DMS 273 (cell line): ENCODE results near the gene TNFRSF1B.
"Not testable (repeated sequence)": the region's sequence is repeated elsewhere in the genome, so short reads cannot be mapped to it uniquely, and the experiment has no call there.

Experiments used
- DNase-seq: peaks from one replicate; lab custom pipeline; 2025; ENCODE audit not compliant: unreplicated experiment; lab: John Stamatoyannopoulos, UW

TNFRSF1B gene

DNA sequence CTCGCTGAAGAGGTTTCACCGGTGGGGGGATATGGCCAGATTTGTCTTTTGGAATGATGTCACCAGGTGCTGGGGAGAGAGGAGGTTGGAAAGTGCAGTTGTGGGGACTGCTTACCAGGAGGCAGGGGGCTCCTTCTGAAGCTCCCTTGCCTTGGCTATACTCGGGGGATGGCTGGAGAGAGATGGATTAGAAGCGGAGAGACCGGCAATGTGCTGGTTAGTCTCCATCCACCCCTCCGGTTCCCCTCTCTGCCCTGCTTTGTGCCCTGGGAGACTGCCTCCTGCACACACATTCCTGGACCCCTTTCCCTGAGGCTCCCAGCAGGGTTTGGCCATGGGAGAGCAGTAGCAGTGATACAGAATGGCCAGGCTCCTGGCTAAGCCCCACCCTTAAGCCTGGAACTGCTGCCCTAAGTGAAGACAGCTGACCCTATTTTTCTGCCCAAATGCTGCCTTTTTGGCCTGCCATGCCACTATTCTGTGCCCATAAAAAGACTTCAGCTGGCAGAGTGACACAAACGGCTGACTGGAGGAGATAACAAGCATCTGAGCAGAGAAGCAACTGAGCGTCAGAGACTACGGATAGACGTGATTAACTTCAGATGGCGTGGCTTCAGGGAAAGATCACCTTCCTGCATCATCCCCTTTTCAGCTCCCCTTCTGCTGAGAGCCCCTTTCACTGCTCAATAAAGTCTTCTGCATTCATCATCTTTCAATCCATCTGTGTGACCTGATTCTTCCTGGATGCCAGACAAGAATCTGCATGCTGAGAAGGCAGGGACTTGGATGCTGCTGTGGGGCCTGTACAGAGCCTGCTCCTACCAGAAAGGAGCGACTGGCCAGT lies 48.5 kb downstream of the TNFRSF1B start:
- no peak for DNase-seq

DNA sequence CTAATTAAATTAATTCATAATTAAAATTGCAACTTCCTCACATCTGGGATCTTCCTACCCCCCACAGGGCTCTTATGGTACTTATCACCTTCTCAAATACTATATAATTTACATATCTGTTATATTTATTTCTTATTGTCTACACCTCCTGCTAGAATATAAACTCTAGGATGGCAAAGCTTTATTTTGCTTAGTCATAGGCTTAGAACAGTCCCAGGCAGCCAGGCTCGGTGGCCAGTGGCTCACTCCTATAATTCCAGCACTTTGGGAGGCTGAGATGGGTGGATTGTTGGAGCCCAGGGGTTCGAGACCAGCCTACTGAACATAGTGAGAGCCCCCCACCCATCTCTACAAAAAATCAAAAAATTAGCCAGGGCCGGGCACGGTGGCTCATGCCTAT lies 53.0 kb downstream of the TNFRSF1B start:
- no peak for DNase-seq

DNA sequence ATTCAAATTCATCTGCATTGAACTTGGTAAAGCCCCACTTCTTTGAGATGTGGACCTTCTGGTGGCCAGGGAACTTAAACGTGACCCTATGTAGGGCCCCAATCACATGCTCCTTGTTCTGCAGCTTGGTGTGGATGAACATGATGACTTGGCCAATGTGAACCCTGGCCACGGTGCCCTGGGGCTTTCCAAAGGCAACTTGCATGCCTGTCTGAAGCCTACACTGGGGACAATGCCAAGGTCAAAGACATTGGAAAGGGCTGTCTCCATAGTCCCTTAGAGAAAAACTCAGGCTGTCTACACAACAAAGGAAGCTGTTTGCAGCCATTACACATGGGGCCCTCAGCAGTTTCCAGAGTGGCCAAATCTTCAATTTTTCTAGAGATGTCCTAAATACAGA lies 54.1 kb downstream of the TNFRSF1B start:
- no peak for DNase-seq

DNA sequence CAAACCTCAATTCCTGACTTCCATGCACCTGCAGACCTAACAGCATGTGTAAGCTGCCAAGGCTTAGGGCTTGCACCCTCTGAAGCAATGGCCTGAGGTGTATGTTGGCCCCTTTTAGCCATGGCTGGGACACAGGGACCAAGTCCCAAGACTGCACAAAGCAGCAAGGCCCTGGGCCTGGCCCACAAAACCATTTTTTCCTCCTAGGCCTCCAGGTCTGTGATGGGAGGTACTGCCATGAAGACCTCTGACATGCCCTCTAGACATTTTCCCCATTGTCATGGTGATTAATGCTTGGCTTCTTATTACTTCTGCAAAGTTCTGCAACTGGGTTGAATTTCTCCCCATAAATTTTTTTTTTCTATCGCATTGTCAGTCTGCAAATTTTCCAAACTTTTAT lies 55.9 kb downstream of the TNFRSF1B start:
- not testable (repeated sequence) for DNase-seq

DNA sequence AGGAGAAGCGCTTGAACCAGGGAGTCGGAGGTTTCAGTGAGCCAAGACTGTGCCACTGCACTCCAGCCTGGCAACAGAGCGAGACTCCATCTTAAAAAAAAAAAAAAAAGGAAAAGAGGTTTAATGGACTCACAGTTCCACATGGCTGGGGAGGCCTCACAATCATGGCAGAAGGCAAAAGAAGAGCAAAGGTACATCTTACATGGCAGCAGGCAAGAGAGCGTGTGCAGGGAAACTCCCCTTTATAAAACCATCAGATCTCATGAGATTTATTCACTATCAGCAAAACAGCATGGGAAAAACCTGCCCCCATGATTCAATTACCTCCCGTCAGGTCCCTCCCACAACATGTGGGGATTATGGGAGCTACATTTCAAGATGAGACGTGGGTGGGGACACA lies 57.3 kb downstream of the TNFRSF1B start:
- DNase-seq, result not testable (repeated sequence)

DNA sequence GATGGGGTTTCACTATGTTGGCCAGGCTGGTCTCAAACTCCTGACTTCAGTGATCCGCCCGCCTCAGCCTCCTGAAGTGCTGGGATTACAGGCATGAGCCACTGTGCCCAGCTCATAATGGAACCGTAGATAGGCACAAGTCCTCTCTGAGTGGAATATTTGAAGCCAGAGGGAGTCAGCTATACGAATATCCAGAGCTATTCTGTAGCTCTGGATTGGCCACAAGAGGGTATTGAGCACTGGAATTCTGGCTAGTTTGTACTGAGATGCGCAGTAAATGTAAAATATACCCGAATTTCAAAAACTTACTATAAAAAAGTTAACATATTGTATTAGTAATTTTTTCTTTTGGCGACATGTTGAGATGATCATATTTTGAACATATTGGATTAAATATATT lies 62.2 kb downstream of the TNFRSF1B start:
- DNase-seq, result no peak

DNA sequence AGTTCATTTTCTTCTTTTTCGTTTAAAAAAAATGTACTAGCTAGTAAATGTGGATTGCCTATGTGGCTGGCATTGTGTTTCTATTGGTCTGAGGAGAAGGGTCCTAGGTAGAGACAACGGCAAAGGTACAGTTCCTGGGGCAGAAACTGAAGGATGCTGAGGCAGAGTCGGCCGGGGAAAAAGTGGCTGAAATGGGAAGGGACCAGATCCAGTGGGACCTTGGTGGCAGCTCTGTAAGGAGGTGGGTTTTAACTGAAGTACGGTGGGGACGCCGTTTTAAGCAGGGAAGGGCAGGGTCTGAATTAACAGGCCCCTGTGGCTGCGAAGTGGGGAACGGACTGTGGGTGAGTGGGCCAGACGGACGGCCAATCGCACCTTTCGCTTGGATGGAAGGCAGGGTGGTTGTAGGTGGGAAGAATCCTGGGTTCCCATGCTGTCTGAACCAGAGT lies 62.6 kb downstream of the TNFRSF1B start:
- no peak for DNase-seq

DNA sequence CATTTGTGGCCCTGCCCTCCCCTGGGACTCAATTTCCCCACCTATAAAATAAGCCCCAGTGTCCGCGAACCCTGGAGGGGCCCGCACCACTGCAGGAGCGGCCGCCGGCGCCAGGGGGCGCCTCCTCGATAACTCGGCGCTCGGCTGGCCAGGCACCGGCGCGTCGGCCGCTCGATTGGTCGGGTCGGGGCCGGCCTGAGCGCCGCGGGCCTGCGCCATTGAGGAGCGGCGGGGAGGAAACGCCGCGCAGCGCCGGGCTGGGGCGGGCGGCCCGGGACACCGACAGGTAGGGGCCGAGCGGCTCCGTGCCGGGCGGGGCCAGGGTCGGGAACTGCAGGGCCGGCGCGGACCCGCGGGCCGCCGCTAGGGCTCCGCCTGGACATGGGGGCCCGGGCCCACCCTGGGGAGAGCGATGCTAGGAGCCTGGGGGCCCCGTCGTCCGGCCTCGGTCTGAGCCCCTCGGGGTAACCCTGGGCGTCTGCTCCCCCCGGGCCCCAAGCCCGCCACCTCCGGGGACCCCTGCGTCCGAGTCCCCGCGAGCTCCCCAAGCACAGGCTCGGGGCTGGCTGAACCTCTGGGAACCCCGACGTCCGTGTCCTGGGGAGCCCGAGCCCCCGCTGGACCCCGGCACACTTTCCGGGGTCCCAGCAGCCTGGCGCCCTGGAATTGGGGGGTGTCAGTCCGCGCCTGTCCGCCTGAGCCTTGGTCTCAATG lies 63.2 kb downstream of the TNFRSF1B start, which contains the start of gene VPS13D:
VPS13D (plus strand) TSS at position 196 of the 714 bp plus-strand sequence. CDS start 4,237 bp downstream, outside the sequence.
- DNase-seq, result peak; percentile 94

DNA sequence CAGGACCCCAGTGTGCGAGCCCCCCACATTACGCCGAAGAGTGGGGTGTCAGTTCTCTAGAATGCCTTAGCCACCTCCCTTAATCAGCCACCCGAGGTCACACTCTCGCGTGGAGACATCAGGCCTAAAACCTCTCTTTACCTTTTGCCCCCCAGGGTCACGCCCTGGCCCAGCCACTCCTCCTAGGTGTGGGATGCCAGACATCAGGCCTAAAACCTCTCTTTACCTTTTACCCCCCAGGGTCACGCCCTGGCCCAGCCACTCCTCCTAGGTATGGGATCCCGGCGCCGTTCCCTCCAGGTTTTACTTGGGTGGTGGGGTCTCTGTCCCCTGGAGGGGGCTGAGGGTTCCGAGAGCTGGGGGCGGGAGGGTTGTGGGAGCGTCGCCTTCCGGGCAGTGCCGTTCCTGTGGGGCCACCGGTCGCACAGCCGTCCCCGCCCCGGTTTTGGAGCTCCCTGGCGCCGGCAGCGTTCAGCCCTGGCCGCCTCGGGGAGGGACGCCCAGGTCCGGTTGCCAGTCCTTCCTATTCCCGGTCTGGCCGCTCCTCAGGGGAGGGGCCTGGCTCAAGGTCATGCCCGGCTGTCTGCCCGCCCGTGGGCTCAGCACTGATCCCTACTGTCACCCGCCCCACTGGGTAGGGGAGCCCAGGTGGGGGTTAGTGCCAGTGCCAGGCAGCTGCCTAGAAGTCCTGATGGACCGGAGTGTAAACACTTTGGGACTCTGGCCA lies 63.9 kb downstream of the TNFRSF1B start:
- peak; percentile 39 for DNase-seq

DNA sequence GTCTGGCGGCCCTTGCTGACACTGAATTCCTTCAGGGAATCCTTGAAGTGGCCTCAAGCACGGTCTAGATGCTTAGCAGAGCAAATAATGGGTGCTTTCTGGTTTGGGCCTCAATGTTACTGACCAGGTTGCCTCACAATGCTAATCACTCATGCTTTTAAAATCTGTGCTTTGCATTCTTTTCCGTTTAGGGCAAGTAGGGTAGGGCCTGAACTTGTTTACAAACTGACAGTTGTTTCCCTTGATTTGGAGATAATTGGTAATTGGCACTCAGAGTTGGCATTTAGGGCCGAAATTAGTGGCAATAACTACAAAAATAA lies 64.4 kb downstream of the TNFRSF1B start:
- DNase-seq, result no peak

DNA sequence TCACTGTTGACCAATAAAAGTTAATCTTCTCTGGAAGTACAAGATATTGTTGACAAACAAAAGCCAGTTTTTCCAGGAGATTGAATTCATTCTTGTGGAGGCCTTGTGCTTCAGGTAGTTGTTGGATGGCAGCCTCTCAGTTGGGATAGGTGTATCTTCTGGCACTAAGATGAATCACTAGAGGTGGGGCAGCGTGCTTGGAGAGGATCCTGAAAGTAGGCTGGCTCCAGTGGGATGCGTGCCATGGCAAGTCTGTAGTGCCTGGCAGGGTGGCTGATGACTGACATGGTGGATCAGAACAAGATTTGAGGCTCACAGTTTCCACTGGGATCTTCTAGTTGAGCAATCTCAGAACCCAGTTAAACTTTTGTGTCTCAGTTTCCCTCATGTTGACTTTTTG lies 65.4 kb downstream of the TNFRSF1B start:
- DNase-seq, result peak; percentile 11

DNA sequence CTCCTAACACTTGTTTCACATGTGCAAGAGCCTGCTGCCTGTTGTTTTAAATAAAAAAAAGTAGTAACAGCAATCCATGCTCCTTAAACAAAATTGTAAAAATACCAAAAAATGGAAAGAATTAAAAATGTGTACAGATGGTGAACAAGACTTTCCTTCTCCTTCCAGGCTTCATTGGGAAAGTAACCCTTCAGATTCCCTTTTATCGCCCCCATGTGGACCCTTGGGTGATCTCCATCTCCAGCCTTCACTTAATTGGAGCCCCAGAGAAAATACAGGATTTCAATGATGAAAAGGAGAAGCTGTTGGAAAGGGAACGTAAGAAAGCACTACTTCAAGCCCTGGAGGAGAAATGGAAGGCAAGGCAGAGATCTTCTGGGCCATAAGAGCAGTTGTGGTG lies 77.3 kb downstream of the TNFRSF1B start:
- DNase-seq, result peak; percentile 44

DNA sequence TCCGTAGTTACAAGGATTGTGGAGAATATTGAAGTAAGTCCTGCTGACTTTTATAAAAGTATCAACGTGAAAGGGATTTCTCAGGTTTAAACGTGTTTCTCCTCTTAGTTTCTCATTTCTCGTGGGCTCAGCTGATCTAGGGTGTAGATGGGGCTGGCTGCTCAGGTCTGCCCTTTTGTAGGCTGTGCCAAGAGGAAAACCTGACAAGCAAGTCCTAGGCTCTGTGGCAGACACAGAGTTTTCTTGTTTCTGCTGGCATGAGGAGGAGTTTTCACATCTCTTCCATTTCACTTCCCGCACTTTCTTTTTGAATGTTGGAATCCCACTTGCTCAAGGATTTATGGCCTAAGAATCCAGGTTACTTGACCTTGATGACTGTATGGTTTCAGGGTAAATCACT lies 77.8 kb downstream of the TNFRSF1B start:
- DNase-seq, result no peak

DNA sequence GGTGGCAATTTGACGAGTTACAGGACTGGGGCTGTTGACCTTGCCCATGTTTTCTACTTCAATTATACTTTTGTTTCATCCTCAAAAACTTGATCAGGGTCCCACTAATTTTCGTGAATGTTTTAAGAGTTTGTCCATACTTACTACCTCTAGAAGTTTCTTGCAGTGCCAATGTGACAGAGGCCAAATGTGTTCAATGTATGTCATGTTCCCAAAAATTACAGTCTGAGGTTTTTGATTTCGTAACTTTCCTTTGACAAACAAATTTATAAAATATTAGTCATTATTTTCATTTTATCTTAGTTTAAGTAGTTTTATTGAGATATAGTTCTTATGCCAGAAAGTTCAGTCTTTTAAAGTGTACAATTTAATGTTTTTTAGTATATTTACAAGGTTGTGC lies 78.3 kb downstream of the TNFRSF1B start:
- DNase-seq, result no peak

DNA sequence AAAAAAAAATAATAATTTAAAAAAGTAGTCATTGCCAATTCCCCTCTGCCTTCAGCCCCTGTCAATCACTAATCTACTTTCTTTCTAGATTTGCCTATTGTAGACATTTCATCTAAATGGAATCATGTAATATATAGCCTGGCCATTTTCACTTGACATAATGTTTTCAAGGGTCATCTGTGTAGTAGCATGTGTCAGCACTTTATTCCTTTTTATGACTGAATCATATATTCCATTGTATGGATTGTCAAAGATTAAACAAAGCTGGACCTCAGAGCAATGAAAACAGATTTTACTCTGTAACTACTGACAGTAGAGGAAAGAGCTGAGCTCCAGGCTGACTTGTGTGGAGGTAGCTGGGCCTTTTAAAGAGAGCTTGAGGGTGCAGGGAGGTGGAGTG lies 78.9 kb downstream of the TNFRSF1B start:
- no peak for DNase-seq

DNA sequence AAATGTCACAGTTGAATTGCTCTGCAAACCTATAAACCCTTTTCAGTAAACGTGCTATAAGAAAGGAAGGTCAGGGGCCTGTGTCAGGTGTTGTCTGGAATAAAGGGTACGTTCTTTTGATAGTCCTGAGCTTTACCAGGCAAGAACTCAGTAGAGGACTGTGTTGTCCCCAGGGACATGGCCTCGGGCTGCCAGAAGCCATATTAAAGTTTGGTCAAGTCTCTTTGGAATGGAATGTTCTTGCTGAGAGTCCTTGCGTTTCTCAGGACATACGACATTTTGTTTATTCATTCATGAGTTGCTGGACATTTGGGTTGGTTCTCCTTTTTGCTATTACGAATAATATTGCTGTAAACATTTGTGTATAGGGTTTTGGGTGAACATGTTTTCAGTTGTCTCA lies 79.8 kb downstream of the TNFRSF1B start:
- no peak for DNase-seq

DNA sequence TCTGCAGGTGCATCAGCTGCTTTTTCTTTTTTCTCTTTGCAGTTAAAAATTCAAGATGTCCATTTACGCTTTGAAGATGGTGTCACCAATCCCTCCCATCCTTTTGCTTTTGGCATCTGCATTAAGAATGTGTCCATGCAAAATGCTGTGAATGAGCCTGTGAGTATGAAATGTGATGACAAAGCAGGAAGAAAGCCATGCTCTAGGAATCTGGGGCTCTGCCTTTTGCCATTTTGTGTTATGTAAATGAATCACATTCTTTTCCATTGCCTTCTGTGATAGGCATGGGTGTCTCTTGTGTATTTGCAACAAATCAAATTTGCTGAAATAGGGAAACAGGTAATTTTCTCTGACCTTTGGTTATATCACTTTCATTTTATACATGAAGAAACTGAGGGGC lies 82.4 kb downstream of the TNFRSF1B start:
- no peak for DNase-seq

DNA sequence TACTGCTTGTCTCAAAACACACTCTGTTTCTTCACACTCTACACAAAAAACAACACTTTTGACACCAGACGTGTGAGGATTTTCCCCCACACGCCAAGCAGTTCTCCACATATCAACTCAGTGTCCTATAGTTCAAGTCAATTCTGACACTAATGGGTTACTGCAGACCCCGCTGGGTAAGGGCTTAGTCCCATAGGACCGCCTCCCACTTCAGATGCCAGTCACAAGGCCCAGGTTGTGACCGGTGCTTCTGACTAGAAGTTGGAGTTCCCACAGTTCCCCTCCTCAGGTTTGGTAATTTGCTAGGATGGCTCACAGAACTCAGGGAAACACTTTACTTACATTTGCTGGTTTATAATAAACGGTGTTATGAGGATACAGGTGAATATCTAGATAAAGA lies 83.0 kb downstream of the TNFRSF1B start:
- DNase-seq, result no peak

DNA sequence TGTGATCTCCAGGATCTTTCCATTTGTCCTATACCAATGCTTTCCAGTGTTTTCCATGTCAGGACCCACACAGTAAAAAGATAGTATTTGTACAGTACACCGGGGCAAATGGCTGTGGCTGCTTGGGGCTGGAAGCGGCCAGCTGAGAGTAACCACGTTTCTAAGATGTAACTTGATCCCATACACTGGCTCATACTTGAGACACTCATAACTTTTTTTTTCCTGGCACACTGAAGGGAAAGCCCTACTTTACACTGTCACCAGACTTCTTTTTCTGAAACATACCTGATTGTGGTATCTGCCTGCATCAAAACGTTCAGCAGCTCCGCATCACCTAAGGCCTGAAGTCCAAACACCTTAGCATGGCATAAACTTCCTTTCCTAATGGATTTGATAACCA lies 84.7 kb downstream of the TNFRSF1B start:
- no peak for DNase-seq

DNA sequence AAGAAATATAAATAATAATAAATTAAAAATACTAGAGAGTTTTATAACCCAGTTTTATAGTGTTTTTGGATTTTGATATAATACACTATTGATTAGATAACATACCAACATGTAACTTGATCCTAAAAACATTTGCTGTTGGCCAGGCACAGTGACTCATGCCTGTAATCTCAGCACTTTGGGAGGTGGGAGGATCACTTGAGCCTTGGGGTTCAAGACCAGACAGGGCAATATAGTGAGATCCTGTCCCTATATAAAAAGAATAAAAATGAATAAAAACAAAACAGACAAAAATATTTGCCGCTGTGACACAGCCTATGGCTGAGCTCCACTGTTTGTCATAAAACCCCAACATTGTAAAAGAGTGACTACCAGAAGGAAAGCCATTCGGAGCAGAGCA lies 89.1 kb downstream of the TNFRSF1B start:
- DNase-seq, result no peak

DNA sequence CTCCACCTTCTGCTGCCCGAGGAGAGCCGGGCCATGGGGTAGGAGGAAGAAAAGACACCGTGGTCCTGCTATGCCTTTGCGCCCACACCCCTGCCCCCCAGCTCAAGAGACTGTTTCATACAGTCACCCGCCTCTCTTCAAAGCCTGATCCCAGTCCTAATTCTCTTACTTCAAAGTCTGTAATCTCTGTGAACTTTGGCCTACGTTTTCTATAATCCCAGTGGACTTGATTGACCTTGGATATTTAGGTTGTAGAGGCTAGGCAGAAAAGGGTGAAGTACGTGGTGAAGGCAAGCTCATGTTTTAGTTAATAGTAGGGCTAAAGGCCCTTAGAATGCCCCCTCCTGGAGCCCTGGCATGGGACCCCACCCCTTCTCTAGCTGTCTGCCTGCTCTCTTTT lies 91.5 kb downstream of the TNFRSF1B start:
- DNase-seq, result no peak
